ENCODE data around the gene FCHSD1. TPM values are rescaled to one million over a fixed set of nuclear protein-coding genes. Genes with fewer than 3 reads are reported as not detected.

The FCHSD1 gene
- total RNA-seq = 15.4 and 19.0 TPM in 2 replicates

GRCh38 chr5:141650851-141651727 lies at the start of gene FCHSD1:
Gene FCHSD1 (minus strand): TSS chr5:141651418. CDS start chr5:141651368, 50 bp downstream.

GRCh38 chr5:141681695-141682641 lies 30.8 kb upstream of the FCHSD1 start, which contains the start of gene ARAP3:
Gene ARAP3 (minus strand): TSS chr5:141682230. CDS start chr5:141680486, 1,744 bp downstream.

GRCh38 chr5:141636413-141637122 lies 14.7 kb downstream of the FCHSD1 start, which contains the start of the genes HDAC3 and RELL2:
Gene HDAC3 (minus strand): TSS chr5:141636849. CDS start chr5:141636790, 59 bp downstream.
Gene RELL2 (plus strand): TSS chr5:141636997. CDS start chr5:141638226, 1,229 bp downstream.

GRCh38 chr5:141618804-141619554 lies 32.2 kb downstream of the FCHSD1 start, which contains the start of gene DIAPH1:
Gene DIAPH1 (minus strand): TSS chr5:141619000. CDS start chr5:141618914, 86 bp downstream.

Other genes with a start within 250 kb of the FCHSD1 start
- gene PCDHGA9, start 248.6 kb downstream of the FCHSD1 start, total RNA-seq = 2.7 and 3.1 TPM in 2 replicates
- gene PCDHGB6, start 243.4 kb downstream of the FCHSD1 start, total RNA-seq = 2.7 and 3.1 TPM in 2 replicates
- gene PCDHGA10, start 238.4 kb downstream of the FCHSD1 start, total RNA-seq = 4.3 and 5.4 TPM in 2 replicates
- 6.3 and 6.9 TPM in 2 replicates for gene PCDHGB7, start 233.7 kb downstream of the FCHSD1 start, total RNA-seq
- 6.4 and 8.5 TPM in 2 replicates for gene PCDHGA11, start 230.4 kb downstream of the FCHSD1 start, total RNA-seq
- gene PCDHGA12, start 220.9 kb downstream of the FCHSD1 start, total RNA-seq = 9.1 and 11.7 TPM in 2 replicates
- 38.1 and 41.7 TPM in 2 replicates for gene PCDHGC3, start 175.5 kb downstream of the FCHSD1 start, total RNA-seq
- 1.7 TPM in 2 replicates for gene PCDHGC4, start 166.4 kb downstream of the FCHSD1 start, total RNA-seq
- gene PCDHGC5, start 162.3 kb downstream of the FCHSD1 start, total RNA-seq = 1.3 and 2.6 TPM in 2 replicates
- gene DIAPH1, start 32.4 kb downstream of the FCHSD1 start, total RNA-seq = 9.2 TPM in 2 replicates
- 62.6 and 62.7 TPM in 2 replicates for gene HDAC3, start 14.6 kb downstream of the FCHSD1 start, total RNA-seq
- 2.1 and 2.8 TPM in 2 replicates for gene RELL2, start 14.4 kb downstream of the FCHSD1 start, total RNA-seq
- 1.7 and 2.6 TPM in 2 replicates for gene ARAP3, start 30.8 kb upstream of the FCHSD1 start, total RNA-seq
- gene PCDH1, start 227.0 kb upstream of the FCHSD1 start, total RNA-seq = 0.55 and 1.00 TPM in 2 replicates

All from smooth muscle cell of bladder (primary cell).